HG03565 (cell line): ENCODE measurements around the gene LINGO4.

Experiments used
- ATAC-seq: cut with Tn5 transposase; IDR thresholded peaks from one replicate; pipeline ENCODE4 v1.9.1; 2021; ENCODE audit warnings: mild to moderate bottlenecking, moderate library complexity; ENCODE audit not compliant: unreplicated experiment

The LINGO4 gene, protein sequence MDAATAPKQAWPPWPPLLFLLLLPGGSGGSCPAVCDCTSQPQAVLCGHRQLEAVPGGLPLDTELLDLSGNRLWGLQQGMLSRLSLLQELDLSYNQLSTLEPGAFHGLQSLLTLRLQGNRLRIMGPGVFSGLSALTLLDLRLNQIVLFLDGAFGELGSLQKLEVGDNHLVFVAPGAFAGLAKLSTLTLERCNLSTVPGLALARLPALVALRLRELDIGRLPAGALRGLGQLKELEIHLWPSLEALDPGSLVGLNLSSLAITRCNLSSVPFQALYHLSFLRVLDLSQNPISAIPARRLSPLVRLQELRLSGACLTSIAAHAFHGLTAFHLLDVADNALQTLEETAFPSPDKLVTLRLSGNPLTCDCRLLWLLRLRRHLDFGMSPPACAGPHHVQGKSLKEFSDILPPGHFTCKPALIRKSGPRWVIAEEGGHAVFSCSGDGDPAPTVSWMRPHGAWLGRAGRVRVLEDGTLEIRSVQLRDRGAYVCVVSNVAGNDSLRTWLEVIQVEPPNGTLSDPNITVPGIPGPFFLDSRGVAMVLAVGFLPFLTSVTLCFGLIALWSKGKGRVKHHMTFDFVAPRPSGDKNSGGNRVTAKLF

DNA sequence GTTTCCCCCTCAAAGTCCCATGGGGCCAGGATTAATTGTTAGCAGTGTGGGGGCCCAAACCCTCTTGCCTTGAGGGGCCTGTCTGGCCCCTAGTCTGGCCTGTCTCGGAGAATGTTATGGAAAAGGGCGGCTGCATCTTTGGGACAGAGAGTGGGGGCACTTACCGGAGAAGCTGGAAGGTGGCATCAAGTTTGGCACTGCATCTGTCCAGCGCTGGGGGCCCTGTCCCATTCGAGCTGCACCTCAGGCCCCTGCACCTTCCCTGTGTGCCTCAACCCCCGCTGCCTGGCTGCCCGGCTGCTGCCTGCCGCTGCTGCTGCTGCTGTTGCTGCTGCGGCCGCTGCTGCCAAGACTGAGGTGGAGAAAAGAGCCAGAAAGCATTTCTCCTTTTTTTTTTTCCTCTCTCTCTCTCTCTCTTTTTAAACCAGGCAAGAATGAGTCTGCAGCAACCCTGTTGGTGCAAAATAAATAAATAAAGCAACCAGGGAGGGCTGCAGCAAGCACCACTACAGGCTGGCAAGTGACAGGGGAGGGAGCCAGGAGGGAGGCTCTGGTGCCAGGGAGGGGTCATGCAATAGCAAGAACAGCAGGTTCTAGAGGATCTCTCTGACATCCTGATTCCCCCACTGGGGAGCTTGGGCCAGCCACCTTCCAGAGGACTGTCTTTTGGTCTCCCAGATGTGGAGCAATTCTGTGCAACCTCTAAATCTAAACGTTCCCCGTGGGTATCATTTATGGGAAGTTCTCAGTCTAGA is at the start of gene LINGO4:
Gene LINGO4 (minus strand): TSS at position 354 of the 755 bp plus-strand sequence. CDS start 2,715 bp downstream, outside the sequence.
- no peak for ATAC-seq

DNA sequence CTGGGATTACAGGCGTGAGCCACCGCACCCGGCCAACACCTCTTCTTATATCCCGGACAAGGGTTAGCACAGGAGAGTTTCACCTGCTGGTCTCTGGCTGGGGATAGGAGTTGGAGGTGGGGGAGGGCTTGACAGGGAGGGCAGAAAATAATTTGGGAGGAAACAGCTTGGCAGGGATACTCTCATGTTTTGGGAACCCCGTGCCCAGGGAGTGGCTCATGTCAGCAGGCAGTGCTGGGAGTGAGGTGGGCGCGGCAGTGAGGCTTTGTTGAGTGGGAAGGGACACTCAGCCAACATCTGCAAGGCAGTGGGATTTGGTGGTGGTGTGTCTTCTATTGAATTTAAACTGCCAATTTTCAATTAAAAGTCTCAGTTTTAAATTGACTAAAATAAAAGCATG is 49.4 kb upstream of the LINGO4 start:
- no peak for ATAC-seq

DNA sequence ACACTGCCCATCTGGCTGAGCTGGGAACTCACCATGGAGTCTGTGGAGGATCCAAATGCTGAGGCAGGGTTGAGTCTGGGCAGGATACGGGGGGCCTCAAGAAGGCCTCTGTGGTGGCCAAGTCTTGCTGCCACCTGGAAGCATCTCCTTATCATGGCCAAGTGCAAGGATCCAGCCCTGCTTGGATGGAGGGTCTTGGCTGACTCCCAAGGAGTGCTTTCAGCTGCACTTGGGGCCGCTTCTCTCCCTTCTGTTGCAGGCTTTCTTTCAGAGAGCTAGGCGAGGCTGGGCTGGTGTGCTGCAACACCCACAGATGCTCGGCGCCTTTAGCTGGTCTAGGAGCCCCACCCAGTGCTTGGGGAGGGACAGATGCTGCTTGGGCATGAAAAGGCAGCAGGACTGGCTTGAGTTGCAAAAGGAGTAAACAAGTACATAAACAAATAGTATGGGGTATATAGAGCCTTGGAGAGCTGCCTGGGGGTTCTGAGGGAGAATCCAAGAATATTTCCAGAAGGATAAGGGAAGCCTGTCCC is 48.3 kb upstream of the LINGO4 start, which contains the start of gene THEM5:
Gene THEM5 (minus strand): TSS at position 302 of the 533 bp plus-strand sequence. CDS start 147 bp downstream, at position 155.
- ATAC-seq = no peak

DNA sequence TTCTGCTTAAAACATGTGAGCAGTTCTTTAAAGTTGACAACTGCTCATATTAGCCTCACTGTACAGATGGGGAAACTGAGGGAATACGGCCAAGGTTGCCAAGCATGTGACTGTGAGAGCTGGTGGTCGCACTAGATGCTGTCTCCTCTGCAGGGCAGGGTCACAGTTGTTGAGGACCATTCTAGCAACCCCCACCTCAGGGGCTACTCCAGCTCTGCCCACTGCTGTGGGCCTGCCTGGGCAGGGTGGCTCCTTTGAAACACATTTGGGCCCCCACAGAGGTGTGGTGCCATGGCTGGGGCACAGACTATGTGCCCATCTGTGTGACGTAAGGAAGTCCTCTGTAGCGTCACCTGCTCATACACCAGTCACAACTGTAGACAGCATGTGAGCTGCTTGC is 47.5 kb upstream of the LINGO4 start:
- ATAC-seq = no peak

DNA sequence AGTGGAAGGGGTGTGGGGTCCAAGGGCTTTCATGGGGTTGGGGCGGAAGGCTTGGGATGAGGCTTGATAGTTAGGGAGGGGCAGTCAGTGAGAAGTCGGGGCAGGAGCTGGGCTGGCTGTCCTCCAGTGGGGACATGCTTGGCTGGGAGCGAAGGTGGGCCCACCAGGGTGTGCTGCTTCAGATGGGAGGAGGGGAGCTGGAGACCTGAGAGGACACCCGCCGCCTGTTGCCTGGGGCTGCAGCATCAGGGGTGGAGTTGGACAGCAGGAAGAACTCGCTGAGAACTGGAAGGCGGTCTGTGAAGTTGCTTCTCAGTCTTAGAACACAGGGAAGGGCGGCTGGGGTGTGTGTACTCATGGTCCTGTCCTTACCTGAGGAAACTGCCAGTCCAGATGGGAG is 46.7 kb upstream of the LINGO4 start:
- no peak for ATAC-seq

DNA sequence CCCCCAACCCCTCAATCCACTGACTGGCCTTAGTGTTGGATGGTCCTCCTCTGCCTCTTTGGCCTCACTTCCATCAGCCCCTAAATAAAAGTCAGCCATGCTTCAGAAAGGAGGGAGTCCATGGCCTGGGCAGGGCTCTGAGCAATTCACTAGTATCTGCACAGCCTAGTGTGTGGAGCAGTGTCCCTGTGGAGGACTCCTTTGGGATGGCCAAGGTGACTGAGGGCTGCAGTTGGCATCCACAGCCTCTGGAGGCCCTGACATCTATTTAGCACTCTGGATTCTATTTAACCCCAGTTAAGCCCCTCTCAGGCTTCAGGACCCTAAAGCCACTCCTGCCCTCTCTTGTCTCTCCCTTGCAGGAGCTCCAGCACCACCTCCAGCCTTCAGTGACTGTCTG is 44.7 kb upstream of the LINGO4 start:
- no peak for ATAC-seq

DNA sequence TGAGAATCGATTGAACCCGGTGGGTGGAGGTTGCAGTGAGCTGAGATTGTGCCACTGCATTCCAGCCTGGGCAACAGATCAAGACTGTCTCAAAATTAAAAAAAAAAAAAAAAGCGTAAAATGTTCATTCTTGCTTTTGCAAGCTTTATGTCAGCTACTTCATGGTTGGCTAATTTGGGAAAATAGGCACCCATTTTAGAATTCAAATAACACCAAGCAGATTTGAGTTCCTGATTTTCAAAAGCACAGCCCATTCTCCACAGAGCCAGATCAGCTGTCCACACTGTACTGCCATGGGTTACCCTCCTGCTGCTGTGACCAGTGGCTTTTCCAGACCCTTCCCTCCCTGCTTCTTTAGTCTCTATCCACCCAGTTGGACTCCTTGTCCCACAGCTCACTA is 43.9 kb upstream of the LINGO4 start:
- no peak for ATAC-seq

DNA sequence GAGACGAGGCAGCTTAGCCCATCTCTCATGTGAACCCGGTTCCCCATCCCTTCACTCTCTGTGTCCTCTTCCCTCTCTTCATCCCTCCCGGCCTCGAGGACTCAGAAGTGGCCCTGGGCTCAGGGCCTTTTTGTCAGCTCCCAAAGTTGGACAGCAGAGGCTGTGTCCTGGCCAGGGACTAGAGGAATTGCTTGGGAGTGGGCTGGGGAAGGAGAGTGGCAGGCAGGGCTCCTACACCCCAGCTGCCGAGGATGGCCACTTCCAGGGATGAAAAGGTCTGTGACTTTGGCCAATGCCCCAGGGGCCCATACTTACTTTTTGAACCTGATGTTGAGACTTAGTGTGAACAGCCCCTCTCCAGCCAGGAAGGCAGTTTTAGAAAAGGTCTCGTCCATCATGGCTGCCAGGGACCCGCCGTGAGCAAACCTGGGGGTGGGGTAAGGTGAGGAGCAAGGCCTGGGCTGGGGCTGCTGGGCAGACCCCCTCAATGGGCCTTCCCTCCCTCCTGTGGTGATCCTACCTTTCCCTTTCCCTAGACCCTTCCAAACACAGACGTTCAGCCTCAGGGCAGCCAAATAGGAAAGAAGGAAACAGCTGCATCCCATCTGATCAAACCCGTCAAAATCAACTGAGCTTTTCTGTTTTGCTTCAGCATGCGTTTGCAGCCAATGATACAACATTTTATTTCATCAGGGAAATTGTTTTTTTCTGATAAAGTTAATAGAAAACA is 42.8 kb upstream of the LINGO4 start:
- ATAC-seq = no peak

DNA sequence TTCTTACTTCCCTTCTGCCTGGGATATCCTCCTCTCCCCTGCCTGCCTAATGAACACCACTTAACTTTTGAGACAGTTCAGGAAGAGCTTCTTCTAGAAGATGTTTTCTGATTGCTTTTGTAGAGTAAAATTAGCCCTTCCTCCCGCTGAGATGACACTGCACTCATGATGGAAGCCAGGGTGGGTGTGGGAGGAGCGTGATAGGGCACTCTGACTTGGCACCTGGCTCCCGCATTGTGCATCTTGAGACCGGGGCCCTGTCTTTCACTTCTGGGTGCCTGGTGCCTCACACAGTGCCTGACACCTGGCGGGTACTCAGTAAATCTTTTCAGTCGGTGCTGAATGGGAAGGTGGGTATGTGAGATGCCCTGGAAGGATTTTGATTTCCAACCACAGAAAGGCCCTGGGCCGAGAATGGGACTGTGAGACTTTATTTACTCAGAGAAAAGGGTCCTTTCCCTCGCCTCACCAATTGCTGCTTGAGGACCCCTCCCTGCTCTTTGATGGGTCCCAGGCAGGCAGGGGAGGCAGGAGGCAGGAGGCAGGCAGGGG is 41.5 kb upstream of the LINGO4 start:
- ATAC-seq = no peak

DNA sequence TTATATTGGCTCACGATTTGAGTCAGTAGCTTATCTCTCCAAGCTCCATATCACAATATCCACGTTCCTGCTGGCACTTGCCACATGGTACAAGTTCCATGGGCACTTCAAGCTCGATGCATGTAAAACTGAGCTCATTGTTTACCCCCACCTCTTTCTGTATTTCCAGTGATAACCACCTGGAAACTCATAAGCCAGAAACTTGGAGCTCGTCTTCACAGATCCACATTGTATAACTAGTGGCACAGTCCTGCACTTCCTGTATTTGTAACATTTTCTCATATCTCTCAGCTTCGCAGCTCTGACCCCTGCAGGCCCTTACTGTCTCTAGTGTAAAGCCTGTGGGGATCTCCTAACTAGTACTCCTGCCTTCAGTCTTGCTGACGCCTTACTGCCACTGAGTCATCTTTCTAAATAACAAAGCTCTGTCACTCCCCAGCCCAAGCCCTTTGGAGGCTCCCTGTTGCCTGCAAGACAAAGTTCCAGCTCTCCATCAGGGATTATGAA is 40.9 kb upstream of the LINGO4 start:
- no peak for ATAC-seq

DNA sequence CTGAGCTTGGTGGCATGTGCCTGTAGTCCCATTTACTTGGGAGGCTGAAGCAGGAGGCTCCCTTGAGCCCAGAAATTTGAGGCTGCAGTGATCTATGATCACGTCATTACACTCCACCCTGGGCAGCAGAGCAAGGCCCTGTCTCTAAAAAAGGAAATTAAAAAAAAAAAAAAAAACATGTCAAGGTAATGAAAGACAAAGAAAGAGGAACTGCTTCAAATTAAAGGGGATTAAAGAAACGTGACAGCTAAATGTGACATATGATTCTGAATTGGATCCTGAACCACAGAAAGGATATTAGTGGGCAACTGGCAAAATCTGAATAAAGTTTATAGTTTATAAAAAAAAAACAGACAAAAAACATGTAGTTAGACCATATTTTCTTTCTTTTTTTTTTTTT is 38.2 kb upstream of the LINGO4 start:
- no peak for ATAC-seq

DNA sequence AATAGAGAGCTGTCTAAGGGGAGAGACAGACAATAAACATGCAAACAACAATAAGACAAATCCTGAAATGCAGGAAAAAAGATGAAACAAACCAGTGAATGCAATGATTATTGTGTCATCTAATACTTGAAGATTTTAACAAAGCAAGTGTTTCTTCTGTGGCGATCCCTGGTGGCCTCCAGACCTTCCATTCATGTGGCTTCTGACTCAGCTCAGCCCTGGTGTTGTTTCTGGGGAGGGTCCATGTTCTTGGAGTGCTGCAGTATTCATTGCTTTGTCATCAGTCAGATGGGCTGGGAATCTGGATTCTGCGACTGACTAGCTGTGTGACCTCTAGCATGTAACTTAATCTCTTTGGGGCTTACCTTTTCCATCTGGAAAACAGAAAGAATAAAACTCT is 35.9 kb upstream of the LINGO4 start:
- no peak for ATAC-seq

DNA sequence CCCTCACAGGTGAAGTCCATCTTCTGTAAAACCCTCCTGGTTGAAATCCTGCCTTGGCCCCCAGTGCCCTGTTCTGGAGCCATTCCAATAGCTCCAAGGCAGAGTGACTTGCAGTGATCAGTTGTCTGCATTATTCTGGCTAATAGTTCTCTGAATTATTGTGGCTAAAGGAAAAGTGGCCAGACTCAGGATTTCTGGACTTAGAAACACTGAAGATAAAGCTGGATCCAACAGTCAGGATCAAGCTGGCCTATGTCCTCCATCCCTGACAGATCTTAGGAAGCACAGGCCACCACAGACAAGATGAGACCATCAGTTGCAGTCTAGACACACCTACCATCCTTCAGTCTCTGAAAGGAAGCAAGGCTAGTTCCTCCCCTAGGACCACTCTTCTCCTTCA is 35.2 kb upstream of the LINGO4 start:
- ATAC-seq = no peak

DNA sequence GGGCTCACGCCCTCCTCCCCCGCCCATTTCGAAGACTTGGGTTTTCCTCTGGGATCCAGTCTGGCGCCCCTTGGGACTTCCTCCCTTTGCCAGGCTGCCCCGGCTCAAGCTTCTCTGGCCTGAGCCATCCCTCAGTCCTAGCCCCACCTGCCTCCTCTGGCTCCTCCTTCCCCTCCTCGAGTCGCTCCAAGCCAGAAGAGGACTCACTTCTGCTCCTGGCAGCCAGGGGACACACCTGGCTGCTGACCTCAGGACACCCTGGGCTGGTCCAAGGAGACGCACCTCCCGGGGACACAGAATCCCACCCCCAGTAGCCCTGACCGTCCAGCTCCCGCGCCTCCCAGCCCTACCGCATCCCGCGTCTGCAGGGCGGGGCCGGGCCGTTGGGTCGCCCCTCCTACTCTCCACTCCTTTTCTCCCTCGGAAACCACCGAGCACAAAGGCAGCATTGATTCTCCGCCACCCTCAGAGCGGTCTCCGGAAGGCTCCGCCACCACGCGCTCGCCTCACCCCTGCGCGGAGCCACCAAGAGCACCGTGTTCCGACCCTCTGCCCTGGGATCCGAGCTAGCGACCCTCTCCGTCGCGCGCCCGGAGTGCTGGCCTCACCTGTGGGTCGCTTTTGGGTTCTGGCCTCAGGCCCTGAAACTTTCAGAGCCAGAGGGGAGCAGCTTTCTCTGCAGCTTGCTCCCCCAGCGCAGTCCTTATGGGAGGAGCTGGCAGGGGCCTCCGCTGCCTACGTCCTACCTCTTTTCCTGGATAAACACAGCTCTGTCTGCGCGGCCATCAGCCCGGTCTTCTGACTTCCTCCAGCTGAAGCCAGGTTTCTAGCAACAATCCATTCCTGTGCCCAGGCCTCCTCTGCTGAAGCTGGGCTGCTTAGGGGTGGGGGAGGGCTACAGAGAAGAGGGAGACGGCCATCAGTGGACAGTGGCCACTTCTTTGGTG is 34.5 kb upstream of the LINGO4 start, which contains the start of gene C2CD4D:
Gene C2CD4D (minus strand): TSS at position 364 of the 947 bp plus-strand sequence. CDS start 831 bp downstream, outside the sequence.
- ATAC-seq = no peak

DNA sequence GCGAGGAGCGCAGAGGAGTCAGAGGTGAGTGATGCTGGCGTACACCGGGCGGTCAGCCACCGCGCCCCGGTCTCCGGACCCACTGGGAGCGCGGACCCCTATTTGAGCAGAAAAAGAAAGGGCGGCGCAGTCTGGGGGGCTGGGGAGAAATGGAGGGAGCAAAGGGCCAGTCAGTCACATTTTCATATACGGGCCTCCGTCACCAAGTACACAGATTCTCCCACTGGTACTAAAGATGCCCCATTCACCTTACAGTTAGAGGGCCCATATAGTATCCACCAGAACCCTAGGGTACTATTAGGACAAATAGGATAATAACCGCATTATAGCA is 33.8 kb upstream of the LINGO4 start:
- ATAC-seq = no peak

DNA sequence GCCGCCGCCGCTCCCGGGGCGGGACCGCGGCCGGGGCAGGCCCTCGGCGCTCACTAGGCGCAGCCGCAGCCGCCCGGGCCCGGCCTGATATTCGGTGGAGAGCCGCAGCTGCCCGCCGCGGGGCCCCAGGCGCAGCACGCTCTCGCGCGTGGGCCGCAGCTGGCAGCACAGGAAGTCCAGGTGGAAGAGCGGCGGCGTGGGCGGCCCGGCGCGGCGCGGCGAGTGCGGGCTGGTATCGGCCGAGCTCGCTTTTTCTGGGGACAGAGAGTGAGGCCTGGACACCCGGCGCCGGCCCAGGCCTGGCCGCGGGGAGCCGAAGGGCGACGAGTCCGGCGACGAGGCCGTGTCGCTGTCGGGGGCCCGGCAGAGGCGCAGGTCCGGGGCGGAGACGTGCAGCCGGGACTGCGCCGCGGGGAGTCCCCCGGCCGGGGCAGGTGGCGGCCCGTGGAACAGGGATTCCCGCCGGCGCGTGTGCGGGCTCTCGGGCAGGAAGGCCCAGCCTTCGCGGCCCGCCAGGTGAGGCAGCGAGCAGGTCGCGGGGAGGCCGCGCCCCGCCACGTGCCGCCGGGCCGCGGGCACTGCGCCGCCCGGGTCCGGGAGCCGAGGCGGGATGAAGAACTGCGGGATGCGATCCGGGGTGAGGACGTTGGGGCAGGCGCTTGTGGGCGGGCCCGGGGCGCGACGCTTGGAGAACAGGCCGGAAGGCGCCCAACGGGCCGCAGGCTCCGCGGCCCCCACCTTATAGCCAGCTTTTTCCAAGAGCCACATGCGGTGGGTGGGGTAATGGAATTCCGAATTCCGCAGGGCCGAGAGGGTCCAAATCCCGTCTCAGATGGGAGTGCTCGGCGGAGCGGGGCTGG is 33.2 kb upstream of the LINGO4 start:
- no peak for ATAC-seq

DNA sequence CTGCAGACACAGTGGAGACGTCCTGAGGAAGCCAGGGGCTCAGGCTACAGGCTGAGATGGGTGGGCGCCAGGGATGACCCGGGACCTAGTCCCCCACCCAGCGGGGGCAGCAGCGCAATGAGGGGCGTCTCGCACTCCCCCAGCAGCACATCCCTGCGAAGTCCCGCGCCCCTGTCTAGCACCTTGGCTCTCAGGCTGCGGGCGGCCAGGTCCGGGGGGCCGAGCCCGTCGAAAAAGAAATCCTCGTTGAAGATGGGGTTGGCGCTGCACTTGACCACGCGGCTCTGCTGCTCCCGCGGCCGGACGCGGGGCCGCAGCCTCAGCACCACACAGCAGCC is 32.6 kb upstream of the LINGO4 start:
- ATAC-seq = no peak

DNA sequence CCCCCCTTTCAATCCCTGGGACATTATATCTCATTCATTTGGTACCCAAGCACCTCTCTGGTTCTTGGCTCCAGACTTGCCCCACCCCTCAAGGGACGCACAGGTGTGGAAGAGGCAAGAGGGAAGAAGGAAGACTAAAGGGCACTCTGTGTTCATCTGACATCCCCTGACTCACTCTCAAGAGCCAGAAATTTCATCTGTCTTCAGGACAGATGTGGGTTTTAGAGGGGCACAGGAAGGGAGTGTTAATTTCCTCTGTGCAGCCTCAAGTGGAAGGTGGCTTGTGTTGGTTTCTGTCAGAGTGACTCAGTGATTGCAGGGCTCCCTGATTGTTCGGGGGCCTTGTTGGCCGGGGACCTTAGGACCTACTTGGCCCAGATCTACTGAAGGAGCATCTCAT is 32.0 kb upstream of the LINGO4 start:
- no peak for ATAC-seq
